ENCODE measurements around the gene HRH4. TPM values are rescaled to one million over a fixed set of nuclear protein-coding genes. Genes with fewer than 3 reads are reported as not detected.

The HRH4 gene
- total RNA-seq, 6 donors from 2014 or later: 0.10 to 1.1 (median 0.45) TPM; not detected in 2

DNA sequence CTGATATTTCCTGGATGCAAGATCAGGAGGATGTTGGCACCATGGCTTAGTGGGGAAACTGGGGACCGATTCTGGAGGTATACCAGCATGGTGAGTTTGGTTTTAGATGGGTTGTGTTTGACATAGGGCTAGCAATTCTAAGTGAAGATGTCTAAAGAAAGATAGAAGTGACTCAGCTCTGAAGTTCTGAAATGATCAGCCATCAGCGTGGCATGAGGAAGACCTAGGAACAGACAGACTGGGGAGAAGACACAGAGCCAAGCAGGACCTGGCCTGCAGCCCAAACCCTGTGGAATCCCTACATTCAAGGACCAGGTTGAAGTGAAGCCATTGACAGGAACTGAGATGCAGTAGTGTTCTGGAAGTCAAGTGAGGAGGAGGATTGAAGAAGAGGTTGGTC is 39.8 kb downstream of the HRH4 start:
- H3K4me1 ChIP-seq: no peaks in the 10 kb centered on the region
- H3K27me3 ChIP-seq: no peaks in the 10 kb centered on the region
- no peak overlapping the region for H3K4me3 ChIP-seq
- 84 to 88% methylated on average over 2 of the region's 2 CpGs for WGBS, 2 donors
- no peaks in the 10 kb centered on the region for H3K36me3 ChIP-seq
- no peaks in the 10 kb centered on the region for H3K9me3 ChIP-seq
- no peak overlapping the region for H3K27ac ChIP-seq
- TF ChIP-seq, protein P1, sequence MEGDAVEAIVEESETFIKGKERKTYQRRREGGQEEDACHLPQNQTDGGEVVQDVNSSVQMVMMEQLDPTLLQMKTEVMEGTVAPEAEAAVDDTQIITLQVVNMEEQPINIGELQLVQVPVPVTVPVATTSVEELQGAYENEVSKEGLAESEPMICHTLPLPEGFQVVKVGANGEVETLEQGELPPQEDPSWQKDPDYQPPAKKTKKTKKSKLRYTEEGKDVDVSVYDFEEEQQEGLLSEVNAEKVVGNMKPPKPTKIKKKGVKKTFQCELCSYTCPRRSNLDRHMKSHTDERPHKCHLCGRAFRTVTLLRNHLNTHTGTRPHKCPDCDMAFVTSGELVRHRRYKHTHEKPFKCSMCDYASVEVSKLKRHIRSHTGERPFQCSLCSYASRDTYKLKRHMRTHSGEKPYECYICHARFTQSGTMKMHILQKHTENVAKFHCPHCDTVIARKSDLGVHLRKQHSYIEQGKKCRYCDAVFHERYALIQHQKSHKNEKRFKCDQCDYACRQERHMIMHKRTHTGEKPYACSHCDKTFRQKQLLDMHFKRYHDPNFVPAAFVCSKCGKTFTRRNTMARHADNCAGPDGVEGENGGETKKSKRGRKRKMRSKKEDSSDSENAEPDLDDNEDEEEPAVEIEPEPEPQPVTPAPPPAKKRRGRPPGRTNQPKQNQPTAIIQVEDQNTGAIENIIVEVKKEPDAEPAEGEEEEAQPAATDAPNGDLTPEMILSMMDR (IDR thresholded peaks at IDR 0.05): no peak
- no peak for TF ChIP-seq EP300 (IDR thresholded peaks at IDR 0.05)
- DNase-seq (no peak), ATAC-seq (ENCODE audit: low FRiP score in 2 of 2) (no peak)

DNA sequence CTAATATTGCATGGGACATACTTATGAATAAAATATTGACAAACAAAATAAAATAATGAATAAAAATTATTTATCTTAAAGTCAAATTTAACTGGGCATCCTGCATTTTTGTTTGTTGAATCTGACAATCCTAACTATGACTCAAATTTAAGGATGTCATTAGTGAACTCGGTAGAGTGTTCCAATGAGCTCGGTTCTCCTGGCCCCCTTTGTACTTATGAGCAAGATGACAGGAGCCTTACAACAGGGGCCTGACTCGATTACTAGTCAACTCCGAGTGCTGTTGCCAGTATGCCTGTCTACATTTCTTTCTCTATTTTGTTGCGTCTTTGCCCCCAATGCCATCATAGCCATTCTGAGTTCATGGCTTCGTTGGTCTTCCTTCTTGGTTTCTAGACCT is 40.3 kb downstream of the HRH4 start:
- Histone ChIP-seq H3K4me1 (no peaks in the 10 kb centered on the region), H3K27ac (no peak overlapping the region), H3K4me3 (no peak overlapping the region), H3K27me3 (no peaks in the 10 kb centered on the region), H3K36me3 (no peaks in the 10 kb centered on the region), H3K9me3 (no peaks in the 10 kb centered on the region)
- WGBS, 2 donors: 90 to 93% methylated on average over 6 of the region's 6 CpGs
- no peak for TF ChIP-seq EP300 (IDR thresholded peaks at IDR 0.05)
- TF ChIP-seq, protein P1 (IDR thresholded peaks at IDR 0.05): no peak
- TF ChIP-seq POLR2A (IDR thresholded peaks at IDR 0.05): no peak
- no peak for TF ChIP-seq POLR2AphosphoS5 (IDR thresholded peaks at IDR 0.05)
- no peak for DNase-seq
- ATAC-seq (ENCODE audit: low FRiP score in 2 of 2): no peak

DNA sequence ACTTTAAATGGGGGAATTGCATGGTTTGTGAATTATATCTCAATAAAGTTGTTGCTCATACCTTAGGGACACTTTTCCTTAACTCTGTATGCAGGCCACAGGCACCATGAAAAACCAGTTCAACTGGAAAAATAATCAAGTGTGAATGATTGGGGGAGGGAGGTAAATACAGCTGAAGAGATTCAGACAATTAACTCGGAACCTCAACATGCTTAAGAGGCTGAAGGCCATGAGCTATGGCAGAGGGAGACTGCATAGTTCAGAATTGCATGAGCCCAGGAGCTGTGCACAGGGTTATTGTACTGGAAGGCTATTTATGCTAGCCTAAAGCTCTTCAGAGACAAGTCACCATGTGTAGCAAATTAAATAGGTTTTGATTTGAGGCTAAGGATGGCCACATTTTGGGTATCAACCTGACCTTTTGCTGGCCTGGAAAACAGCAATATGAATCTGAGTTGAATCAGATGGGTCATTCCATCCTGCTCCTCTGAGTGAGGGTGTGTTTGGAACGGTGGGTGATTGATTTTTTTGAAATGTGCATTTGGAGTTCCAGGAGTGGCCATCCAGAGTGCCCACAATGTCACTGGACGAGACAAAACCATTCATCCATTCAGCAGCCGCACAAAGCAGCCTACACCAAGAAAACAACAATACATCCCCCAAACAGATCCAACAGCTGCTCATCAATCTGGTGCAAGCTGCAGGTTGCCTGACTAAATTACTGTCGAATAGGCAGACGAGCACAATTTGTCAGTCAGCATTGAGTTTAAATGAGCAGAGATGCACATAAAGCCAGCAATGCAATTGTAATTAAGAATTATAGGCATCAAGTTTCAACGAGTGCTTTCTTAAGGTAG is 42.5 kb downstream of the HRH4 start:
- Histone ChIP-seq H3K36me3 (no peaks in the 10 kb centered on the region), H3K4me3 (no peak overlapping the region), H3K27ac (no peak overlapping the region), H3K27me3 (no peaks in the 10 kb centered on the region), H3K4me1 (no peaks in the 10 kb centered on the region), H3K9me3 (no peaks in the 10 kb centered on the region)
- no peak for TF ChIP-seq EP300 (IDR thresholded peaks at IDR 0.05)
- no peak for TF ChIP-seq POLR2AphosphoS5 (IDR thresholded peaks at IDR 0.05)
- TF ChIP-seq POLR2A (IDR thresholded peaks at IDR 0.05): no peak
- TF ChIP-seq, protein P1 (IDR thresholded peaks at IDR 0.05): no peak
- no peak for DNase-seq
- 77 to 81% methylated on average over 7 of the region's 7 CpGs for WGBS, 2 donors
- no peak for ATAC-seq (ENCODE audit: low FRiP score in 2 of 2)

DNA sequence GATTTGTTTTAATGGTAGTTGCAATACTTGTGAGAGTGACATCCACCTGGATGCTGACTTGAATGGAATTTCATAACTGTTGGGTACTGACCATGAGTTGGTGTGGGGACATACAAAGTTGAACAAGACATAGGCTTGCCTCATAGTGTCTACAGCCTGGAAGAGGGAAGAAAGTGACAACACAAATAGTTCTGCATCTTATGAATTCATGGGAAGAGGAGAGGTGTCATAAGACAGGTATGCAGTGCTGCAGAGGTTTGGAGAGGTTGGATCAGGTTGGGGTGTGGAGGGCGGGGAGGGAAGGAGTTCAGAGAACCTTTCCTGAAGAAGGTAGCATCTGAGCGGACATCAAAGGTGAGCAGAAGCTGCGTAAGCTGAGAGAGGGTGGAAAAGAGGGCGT is 44.0 kb downstream of the HRH4 start:
- ATAC-seq (ENCODE audit: low FRiP score in 2 of 2) (no peak), DNase-seq (no peak)
- H3K4me1 ChIP-seq: no peaks in the 10 kb centered on the region
- no peaks in the 10 kb centered on the region for H3K27me3 ChIP-seq
- no peaks in the 10 kb centered on the region for H3K9me3 ChIP-seq
- no peak overlapping the region for H3K4me3 ChIP-seq
- 86 to 88% methylated on average over 4 of the region's 4 CpGs for WGBS, 2 donors
- H3K27ac ChIP-seq: no peak overlapping the region
- no peak for TF ChIP-seq EP300 (IDR thresholded peaks at IDR 0.05)
- no peak for TF ChIP-seq POLR2A (IDR thresholded peaks at IDR 0.05)
- TF ChIP-seq, protein P1 (IDR thresholded peaks at IDR 0.05): no peak
- TF ChIP-seq POLR2AphosphoS5 (IDR thresholded peaks at IDR 0.05): no peak
- H3K36me3 ChIP-seq: no peaks in the 10 kb centered on the region

DNA sequence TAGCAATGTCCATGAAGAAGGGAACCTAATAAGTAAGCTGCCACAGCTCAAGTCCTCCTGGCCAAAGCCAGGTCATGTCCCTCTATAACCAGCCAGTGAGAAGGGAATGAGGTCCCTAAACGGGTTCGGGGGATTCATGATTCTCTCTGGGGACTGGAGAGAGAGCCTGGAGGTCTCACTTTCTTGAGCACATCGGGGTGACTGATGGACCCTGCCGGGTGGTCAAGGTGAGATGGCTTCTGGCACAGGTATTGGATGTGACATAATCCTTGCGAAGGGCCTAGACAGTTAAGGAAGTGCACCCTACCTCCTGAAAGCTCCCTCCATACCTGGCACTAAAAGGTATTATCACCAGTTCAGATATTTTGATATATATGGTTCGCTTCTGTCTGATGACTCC is 45.7 kb downstream of the HRH4 start:
- TF ChIP-seq EP300 (IDR thresholded peaks at IDR 0.05): no peak
- no peak for TF ChIP-seq POLR2AphosphoS5 (IDR thresholded peaks at IDR 0.05)
- TF ChIP-seq POLR2A (IDR thresholded peaks at IDR 0.05): no peak
- TF ChIP-seq, protein P1 (IDR thresholded peaks at IDR 0.05): no peak
- no peak for DNase-seq
- no peaks in the 10 kb centered on the region for H3K27me3 ChIP-seq
- 90 to 94% methylated on average over 6 of the region's 6 CpGs for WGBS, 2 donors
- H3K9me3 ChIP-seq: no peaks in the 10 kb centered on the region
- no peaks in the 10 kb centered on the region for H3K36me3 ChIP-seq
- H3K4me1 ChIP-seq: no peaks in the 10 kb centered on the region
- no peak overlapping the region for H3K4me3 ChIP-seq
- no peak overlapping the region for H3K27ac ChIP-seq
- no peak for ATAC-seq (ENCODE audit: low FRiP score in 2 of 2)
